ENCODE measurements around the gene PFN3. TPM values are rescaled to one million over a fixed set of nuclear protein-coding genes. Genes with fewer than 3 reads are reported as not detected.
A peak's percentile ranks its signal among the peaks of the same experiment; 100 is the strongest.

Gene PFN3
- total RNA-seq, 1 donor from 2014 or later = not detected

DNA sequence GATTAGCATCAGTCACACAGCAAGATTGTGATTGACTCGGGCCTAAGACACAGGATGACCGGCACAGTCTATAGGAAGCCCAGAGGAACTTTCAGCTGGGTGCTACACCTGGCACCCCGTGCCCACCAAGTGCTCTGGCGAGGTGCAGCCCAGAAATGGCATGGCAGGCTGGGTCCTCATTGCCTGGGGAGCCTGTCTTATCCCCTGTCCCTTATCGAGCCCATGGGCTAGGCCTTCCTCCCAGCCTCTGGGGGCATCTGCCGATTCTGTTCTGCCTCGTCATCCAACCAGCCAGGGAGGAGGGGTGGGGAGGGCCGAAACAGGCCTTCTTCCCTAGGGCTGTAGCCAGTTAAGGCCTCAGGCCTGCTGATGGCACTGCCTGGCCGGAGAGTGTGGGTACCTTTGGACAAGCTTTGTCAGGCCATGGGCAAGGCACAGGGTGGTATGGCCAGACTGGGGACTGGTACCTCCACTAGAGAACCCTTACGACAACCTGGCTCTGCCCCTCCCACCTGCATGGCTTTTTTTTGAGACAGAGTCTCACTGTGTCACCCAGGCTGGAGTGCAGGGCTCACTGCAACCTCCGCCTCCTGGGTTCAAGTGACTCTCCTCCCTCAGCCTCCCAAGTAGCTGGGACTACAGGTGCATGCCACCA lies 27.6 kb upstream of the PFN3 start:
- Mint-ChIP-seq H3K4me3 (peak overlapping the region; percentile 89), H3K27me3 (ENCODE audit: low read depth) (peaks cover 4% of the 10 kb centered on the region), H3K9me3 (no peaks in the 10 kb centered on the region), H3K27ac (ENCODE audit: unreplicated experiment) (no peak overlapping the region), H3K4me1 (peaks cover 31% of the 10 kb centered on the region), H3K36me3 (ENCODE audit: low read depth) (no peaks in the 10 kb centered on the region)
- TF ChIP-seq, protein P1, sequence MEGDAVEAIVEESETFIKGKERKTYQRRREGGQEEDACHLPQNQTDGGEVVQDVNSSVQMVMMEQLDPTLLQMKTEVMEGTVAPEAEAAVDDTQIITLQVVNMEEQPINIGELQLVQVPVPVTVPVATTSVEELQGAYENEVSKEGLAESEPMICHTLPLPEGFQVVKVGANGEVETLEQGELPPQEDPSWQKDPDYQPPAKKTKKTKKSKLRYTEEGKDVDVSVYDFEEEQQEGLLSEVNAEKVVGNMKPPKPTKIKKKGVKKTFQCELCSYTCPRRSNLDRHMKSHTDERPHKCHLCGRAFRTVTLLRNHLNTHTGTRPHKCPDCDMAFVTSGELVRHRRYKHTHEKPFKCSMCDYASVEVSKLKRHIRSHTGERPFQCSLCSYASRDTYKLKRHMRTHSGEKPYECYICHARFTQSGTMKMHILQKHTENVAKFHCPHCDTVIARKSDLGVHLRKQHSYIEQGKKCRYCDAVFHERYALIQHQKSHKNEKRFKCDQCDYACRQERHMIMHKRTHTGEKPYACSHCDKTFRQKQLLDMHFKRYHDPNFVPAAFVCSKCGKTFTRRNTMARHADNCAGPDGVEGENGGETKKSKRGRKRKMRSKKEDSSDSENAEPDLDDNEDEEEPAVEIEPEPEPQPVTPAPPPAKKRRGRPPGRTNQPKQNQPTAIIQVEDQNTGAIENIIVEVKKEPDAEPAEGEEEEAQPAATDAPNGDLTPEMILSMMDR (conservative IDR thresholded peaks at IDR 0.05) = no peak
- no peak for DNase-seq (ENCODE audit: low read depth, low spot score)

DNA sequence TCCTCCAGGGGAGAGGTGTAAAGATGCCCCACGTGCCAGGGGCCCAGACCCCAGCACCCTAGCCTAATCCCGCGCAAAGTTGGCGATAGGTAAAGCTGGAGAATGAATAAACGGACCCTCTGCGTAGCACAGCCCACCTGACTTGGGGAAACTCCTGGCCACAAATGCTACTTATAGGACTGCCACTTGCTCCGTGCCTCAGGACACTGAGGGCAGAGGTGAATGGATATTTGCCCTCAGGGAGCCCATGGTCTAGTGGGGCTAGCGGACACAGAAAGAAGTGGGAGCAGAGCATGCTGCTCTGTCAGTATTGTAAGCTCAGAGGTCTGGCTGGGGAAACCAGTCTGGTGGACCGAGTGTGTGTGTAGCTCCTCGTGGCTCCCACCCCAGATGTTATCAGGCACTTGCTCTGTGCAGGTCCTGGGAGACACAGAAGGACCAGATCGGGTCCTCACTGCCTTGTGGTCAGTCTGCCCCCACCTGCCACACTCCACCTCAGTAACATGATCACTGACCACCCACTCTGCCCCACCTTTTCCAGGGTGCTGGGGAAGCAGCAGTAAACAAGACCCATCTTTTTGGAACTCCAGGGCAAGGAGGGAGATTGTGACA lies 26.9 kb upstream of the PFN3 start:
- H3K4me1 Mint-ChIP-seq = peaks cover 31% of the 10 kb centered on the region
- no peak for DNase-seq (ENCODE audit: low read depth, low spot score)
- H3K27me3 Mint-ChIP-seq (ENCODE audit: low read depth) = peaks cover 4% of the 10 kb centered on the region
- H3K36me3 Mint-ChIP-seq (ENCODE audit: low read depth) = no peaks in the 10 kb centered on the region
- H3K9me3 Mint-ChIP-seq = no peaks in the 10 kb centered on the region
- TF ChIP-seq, protein P1 (conservative IDR thresholded peaks at IDR 0.05) = no peak
- H3K4me3 Mint-ChIP-seq = peak overlapping the region; percentile 89
- peak overlapping the region; percentile 97 for H3K27ac Mint-ChIP-seq (ENCODE audit: unreplicated experiment)

DNA sequence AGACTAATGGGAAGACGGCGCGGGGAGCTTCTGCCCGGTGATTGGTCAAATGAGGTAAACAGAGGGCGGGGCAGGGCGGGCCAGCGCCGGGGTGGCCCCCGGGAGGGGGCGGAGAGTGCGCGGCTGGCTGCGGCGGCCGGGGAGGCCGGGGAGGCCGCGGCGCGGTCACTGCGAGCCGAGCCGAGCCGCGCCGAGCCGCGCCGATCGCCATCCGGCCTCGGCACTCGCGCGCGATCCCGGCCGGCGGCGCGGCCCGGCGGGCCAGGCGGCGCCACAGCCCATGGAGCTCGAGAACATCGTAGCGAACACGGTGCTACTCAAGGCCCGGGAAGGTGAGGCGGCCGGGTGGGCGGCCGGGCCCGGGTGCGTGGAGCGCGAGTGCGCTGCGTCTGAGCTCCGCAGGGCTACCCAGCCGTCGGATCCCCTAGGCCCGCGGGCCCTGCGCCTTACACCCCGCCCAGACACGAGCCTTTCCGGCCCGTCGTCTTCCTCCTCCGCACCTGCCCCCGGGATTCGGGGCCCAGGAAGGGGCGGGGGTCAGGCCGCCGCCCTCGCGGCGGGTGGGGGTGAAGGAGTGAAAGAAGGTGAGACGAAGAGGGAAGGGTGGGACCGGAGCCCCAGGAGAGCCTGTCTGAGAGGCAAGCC lies 26.2 kb upstream of the PFN3 start, which contains the start of gene GRK6:
TSS of gene GRK6 (plus strand) at position 111 of the 645 bp plus-strand sequence. CDS start at position 281, 170 bp downstream.
- H3K9me3 Mint-ChIP-seq = no peaks in the 10 kb centered on the region
- peak within 1 kb of the TSS; percentile 98 for H3K4me3 Mint-ChIP-seq
- TF ChIP-seq, protein P1 (conservative IDR thresholded peaks at IDR 0.05) = no peak
- H3K27ac Mint-ChIP-seq (ENCODE audit: unreplicated experiment) = peak within 1 kb of the TSS; percentile 99
- no peaks in the 10 kb centered on the region for H3K36me3 Mint-ChIP-seq (ENCODE audit: low read depth)
- peaks cover 31% of the 10 kb centered on the region for H3K4me1 Mint-ChIP-seq
- DNase-seq (ENCODE audit: low read depth, low spot score) = no peak
- H3K27me3 Mint-ChIP-seq (ENCODE audit: low read depth) = peaks cover 4% of the 10 kb centered on the region

DNA sequence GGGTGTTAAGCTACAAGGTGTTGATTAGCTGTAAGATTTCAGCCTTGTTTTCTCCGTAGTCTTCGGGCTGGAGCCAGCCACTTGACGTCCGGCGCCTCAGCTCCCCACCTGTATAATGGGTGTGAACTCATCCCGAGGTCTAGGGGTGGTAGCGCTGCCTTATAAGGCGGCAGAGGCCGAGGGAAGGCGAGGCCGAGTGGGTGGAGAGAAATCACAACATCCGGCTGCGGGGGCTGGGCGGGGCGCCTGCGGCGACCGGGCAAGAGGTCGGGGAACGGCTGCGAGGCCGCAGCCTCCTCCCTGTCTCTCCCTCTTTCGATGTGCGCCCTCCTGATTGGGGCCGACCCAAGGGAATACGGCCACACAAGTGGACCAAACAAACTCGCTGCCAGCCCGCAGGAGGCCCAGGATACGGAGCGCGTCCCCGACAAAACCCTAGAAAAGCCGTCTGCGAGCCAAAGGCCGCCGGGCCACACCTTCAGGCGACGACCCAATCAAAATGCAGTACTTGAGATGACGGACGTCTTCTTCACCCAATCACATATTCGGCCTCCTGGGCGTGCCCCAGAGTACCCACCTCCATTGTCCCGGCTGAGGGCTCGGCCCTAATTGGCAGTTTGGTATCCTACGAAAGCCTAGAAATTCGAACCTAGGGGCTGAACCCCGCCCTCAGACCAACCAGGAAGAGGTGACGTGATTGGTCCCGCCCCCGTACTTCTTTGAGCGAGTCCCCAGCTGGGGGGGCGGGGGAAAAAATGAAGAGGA lies 25.5 kb upstream of the PFN3 start:
- peak; percentile 98 for DNase-seq (ENCODE audit: low read depth, low spot score)
- peaks cover 4% of the 10 kb centered on the region for H3K27me3 Mint-ChIP-seq (ENCODE audit: low read depth)
- no peaks in the 10 kb centered on the region for H3K36me3 Mint-ChIP-seq (ENCODE audit: low read depth)
- peak overlapping the region; percentile 99 for H3K27ac Mint-ChIP-seq (ENCODE audit: unreplicated experiment)
- H3K9me3 Mint-ChIP-seq = no peaks in the 10 kb centered on the region
- peak overlapping the region; percentile 98 for H3K4me3 Mint-ChIP-seq
- TF ChIP-seq, protein P1 (conservative IDR thresholded peaks at IDR 0.05) = no peak
- peaks cover 31% of the 10 kb centered on the region for H3K4me1 Mint-ChIP-seq

DNA sequence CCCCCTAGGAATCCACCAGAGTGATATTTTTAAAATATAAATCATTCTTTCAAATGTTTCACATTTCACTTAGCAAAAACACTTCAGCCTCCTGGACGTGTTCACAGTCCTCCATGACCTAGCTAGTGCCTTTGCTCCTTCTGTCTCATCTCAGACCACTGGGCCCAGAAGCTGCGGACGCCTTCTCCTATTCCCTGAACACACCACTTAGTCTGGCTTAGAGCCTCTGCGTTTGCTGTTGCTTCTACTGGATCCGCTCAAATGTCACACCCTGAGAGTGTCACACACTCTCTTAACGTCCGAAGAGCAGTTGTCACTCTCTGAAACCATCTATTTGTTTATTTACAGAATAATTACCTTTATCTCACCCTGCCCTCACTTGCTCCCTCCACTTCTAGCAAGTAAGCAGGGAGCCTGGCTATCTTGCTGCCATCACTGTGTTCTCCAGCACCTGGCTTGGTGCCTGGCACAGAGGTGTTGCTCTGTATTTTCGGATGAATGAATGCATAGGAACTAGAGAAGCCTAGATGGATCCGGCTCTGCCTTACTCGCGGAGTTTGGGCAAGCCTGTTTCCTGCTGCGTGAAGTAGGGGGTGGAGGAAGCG lies 24.8 kb upstream of the PFN3 start:
- H3K4me3 Mint-ChIP-seq = peak overlapping the region; percentile 98
- peaks cover 31% of the 10 kb centered on the region for H3K4me1 Mint-ChIP-seq
- peaks cover 4% of the 10 kb centered on the region for H3K27me3 Mint-ChIP-seq (ENCODE audit: low read depth)

More for the DNA sequence above, 24.8 kb upstream of the PFN3 start:
- TF ChIP-seq, protein P1 (conservative IDR thresholded peaks at IDR 0.05) = no peak
- no peak for DNase-seq (ENCODE audit: low read depth, low spot score)
- Mint-ChIP-seq H3K27ac (ENCODE audit: unreplicated experiment) (no peak overlapping the region), H3K9me3 (no peaks in the 10 kb centered on the region), H3K36me3 (ENCODE audit: low read depth) (no peaks in the 10 kb centered on the region)

Data from neural crest cell (in vitro differentiated cells).